SK-N-SH treated with all-trans-retinoic acid at 6 μM for 48 hours (cell line): ENCODE results near the gene RSPRY1.

Experiments
- ATAC-seq: fragments of 200-7000 bp; cut with Tn5 transposase; 3 replicates; pipeline ENCODE4 v1.9.1; 2020; ENCODE audit warnings: mild to moderate bottlenecking, moderate library complexity
- ARNTL ChIP-seq: fragments of 450-650 bp; formaldehyde crosslinking; IDR thresholded peaks from 2 replicates; pipeline ENCODE4 v1.5.0; 2020; ENCODE audit warnings: low read depth, mild to moderate bottlenecking, moderate library complexity, borderline replicate concordance
- BACH2 ChIP-seq: fragments of 250-450 bp; sonication (Bioruptor Pico); IDR thresholded peaks from 2 replicates; pipeline ENCODE4 v1.9.0; 2021; ENCODE audit warnings: mild to moderate bottlenecking, borderline replicate concordance
- CSDC2 ChIP-seq: fragments of 250-450 bp; sonication (Bioruptor Pico); IDR thresholded peaks from 2 replicates; pipeline ENCODE4 v1.5.0; 2020; ENCODE audit warnings: mild to moderate bottlenecking, moderate library complexity
- ESRRG ChIP-seq: fragments of 250-450 bp; sonication (Bioruptor Pico); IDR thresholded peaks from 2 replicates; pipeline ENCODE4 v1.6.1; 2021; ENCODE audit warnings: mild to moderate bottlenecking
- GLIS3 ChIP-seq: fragments of 250-450 bp; sonication (Bioruptor Pico); IDR thresholded peaks from 2 replicates; pipeline ENCODE4 v1.5.0; 2020; ENCODE audit warnings: mild to moderate bottlenecking, moderate library complexity
- ISL1 ChIP-seq: fragments of 250-450 bp; sonication (Bioruptor Pico); IDR thresholded peaks from 2 replicates; pipeline ENCODE4 v2.1.2; 2022; ENCODE audit warnings: mild to moderate bottlenecking, moderate library complexity
- OSR1 ChIP-seq: fragments of 250-450 bp; sonication (Bioruptor Pico); IDR thresholded peaks from 2 replicates; pipeline ENCODE4 v1.8.0; 2022; ENCODE audit warnings: moderate library complexity, mild to moderate bottlenecking, inconsistent platforms
- PATZ1 ChIP-seq: fragments of 250-450 bp; sonication (Bioruptor Pico); IDR thresholded peaks from 2 replicates; pipeline ENCODE4 v1.8.0; 2020; ENCODE audit warnings: mild to moderate bottlenecking, moderate library complexity, borderline replicate concordance
- POU6F1 ChIP-seq: fragments of 250-450 bp; sonication (Bioruptor Pico); IDR thresholded peaks from 2 replicates; pipeline ENCODE4 v1.8.0; 2021; ENCODE audit warnings: low read depth, mild to moderate bottlenecking, moderate library complexity, borderline replicate concordance
- PPARA ChIP-seq: fragments of 250-450 bp; sonication (Bioruptor Pico); IDR thresholded peaks from 2 replicates; pipeline ENCODE4 v1.5.0; 2020; ENCODE audit warnings: mild to moderate bottlenecking, borderline replicate concordance
- RARB ChIP-seq: fragments of 250-450 bp; sonication (Bioruptor Pico); IDR thresholded peaks from 2 replicates; pipeline ENCODE4 v1.8.0; 2021; ENCODE audit warnings: mild to moderate bottlenecking, moderate library complexity
- SNAI2 ChIP-seq: fragments of 250-450 bp; sonication (Bioruptor Pico); IDR thresholded peaks from 2 replicates; pipeline ENCODE4 v1.5.0; 2020; ENCODE audit warnings: mild to moderate bottlenecking, moderate library complexity
- TCF4 ChIP-seq: fragments of 250-450 bp; sonication (Bioruptor Pico); IDR thresholded peaks from 2 replicates; pipeline ENCODE4 v1.8.0; 2021; ENCODE audit warnings: mild to moderate bottlenecking, moderate library complexity, borderline replicate concordance
- TOX ChIP-seq: fragments of 250-450 bp; sonication (Bioruptor Pico); IDR thresholded peaks from 2 replicates; pipeline ENCODE4 v1.8.0; 2021; ENCODE audit warnings: mild to moderate bottlenecking, moderate library complexity, borderline replicate concordance
- ZC3H10 ChIP-seq: fragments of 250-450 bp; sonication (Bioruptor Pico); IDR thresholded peaks from 2 replicates; pipeline ENCODE4 v1.5.1; 2021; ENCODE audit warnings: mild to moderate bottlenecking, moderate library complexity
- ZFP3 ChIP-seq: fragments of 250-450 bp; sonication (Bioruptor Pico); IDR thresholded peaks from 2 replicates; pipeline ENCODE4 v1.5.0; 2020; ENCODE audit warnings: mild to moderate bottlenecking, moderate library complexity
- ZFP30 ChIP-seq: fragments of 450-650 bp; formaldehyde crosslinking; IDR thresholded peaks from 2 replicates; pipeline ENCODE4 v1.5.0; 2022; ENCODE audit warnings: mild to moderate bottlenecking, moderate library complexity
- ZNF565 ChIP-seq: fragments of 450-650 bp; formaldehyde crosslinking; conservative IDR thresholded peaks from 2 replicates; pipeline ENCODE4 v1.5.0; 2020; ENCODE audit warnings: low read depth, mild to moderate bottlenecking, moderate library complexity
- ZNF70 ChIP-seq: fragments of 450-650 bp; formaldehyde crosslinking; IDR thresholded peaks from 2 replicates; pipeline ENCODE4 v1.5.0; 2020; ENCODE audit warnings: mild to moderate bottlenecking, moderate library complexity
- ZNF8 ChIP-seq: fragments of 450-650 bp; formaldehyde crosslinking; IDR thresholded peaks from 2 replicates; pipeline ENCODE4 v1.5.0; 2020; ENCODE audit warnings: mild to moderate bottlenecking, moderate library complexity
- TF ChIP-seq, protein P1 (sequence below): fragments of 250-450 bp; sonication (Bioruptor Pico); IDR thresholded peaks from 2 replicates; pipeline ENCODE4 v1.5.0; 2020; ENCODE audit warnings: mild to moderate bottlenecking, moderate library complexity
- TF ChIP-seq, protein P2 (sequence below): fragments of 250-450 bp; sonication (Bioruptor Pico); IDR thresholded peaks from 2 replicates; pipeline ENCODE4 v1.5.1; 2021; ENCODE audit warnings: mild to moderate bottlenecking, moderate library complexity

RSPRY1 gene

GRCh38 chr16:57224651-57225335 lies 38.7 kb downstream of the RSPRY1 start (continued):
- TF ChIP-seq, protein P1, sequence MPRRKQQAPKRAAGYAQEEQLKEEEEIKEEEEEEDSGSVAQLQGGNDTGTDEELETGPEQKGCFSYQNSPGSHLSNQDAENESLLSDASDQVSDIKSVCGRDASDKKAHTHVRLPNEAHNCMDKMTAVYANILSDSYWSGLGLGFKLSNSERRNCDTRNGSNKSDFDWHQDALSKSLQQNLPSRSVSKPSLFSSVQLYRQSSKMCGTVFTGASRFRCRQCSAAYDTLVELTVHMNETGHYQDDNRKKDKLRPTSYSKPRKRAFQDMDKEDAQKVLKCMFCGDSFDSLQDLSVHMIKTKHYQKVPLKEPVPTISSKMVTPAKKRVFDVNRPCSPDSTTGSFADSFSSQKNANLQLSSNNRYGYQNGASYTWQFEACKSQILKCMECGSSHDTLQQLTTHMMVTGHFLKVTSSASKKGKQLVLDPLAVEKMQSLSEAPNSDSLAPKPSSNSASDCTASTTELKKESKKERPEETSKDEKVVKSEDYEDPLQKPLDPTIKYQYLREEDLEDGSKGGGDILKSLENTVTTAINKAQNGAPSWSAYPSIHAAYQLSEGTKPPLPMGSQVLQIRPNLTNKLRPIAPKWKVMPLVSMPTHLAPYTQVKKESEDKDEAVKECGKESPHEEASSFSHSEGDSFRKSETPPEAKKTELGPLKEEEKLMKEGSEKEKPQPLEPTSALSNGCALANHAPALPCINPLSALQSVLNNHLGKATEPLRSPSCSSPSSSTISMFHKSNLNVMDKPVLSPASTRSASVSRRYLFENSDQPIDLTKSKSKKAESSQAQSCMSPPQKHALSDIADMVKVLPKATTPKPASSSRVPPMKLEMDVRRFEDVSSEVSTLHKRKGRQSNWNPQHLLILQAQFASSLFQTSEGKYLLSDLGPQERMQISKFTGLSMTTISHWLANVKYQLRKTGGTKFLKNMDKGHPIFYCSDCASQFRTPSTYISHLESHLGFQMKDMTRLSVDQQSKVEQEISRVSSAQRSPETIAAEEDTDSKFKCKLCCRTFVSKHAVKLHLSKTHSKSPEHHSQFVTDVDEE (CRISPR knock-in tag), result no peak
- no peak for TF ChIP-seq OSR1 (CRISPR knock-in tag)

- ATAC-seq, result no peak
- TF ChIP-seq PATZ1 (CRISPR knock-in tag), result no peak
- TF ChIP-seq ARNTL, result no peak
- no peak for TF ChIP-seq BACH2 (CRISPR knock-in tag)
- TF ChIP-seq SNAI2 (CRISPR knock-in tag), result no peak
- TF ChIP-seq TOX (CRISPR knock-in tag), result no peak
- TF ChIP-seq, protein P1 (CRISPR knock-in tag), result no peak
- TF ChIP-seq ZC3H10 (CRISPR knock-in tag), result no peak
- no peak for TF ChIP-seq RARB
- TF ChIP-seq ZNF8 (CRISPR knock-in tag), result no peak
- no peak for TF ChIP-seq ZNF565 (CRISPR knock-in tag)
- TF ChIP-seq ZFP30, result no peak
- no peak for TF ChIP-seq TCF4 (CRISPR knock-in tag)
- no peak for TF ChIP-seq GLIS3 (CRISPR knock-in tag)
- TF ChIP-seq ZNF70 (CRISPR knock-in tag), result no peak
- no peak for TF ChIP-seq PPARA (CRISPR knock-in tag)
- TF ChIP-seq ESRRG (CRISPR knock-in tag), result no peak
These were observed 39.8 kb downstream of the RSPRY1 start for GRCh38 chr16:57225978-57226377.

DNA sequence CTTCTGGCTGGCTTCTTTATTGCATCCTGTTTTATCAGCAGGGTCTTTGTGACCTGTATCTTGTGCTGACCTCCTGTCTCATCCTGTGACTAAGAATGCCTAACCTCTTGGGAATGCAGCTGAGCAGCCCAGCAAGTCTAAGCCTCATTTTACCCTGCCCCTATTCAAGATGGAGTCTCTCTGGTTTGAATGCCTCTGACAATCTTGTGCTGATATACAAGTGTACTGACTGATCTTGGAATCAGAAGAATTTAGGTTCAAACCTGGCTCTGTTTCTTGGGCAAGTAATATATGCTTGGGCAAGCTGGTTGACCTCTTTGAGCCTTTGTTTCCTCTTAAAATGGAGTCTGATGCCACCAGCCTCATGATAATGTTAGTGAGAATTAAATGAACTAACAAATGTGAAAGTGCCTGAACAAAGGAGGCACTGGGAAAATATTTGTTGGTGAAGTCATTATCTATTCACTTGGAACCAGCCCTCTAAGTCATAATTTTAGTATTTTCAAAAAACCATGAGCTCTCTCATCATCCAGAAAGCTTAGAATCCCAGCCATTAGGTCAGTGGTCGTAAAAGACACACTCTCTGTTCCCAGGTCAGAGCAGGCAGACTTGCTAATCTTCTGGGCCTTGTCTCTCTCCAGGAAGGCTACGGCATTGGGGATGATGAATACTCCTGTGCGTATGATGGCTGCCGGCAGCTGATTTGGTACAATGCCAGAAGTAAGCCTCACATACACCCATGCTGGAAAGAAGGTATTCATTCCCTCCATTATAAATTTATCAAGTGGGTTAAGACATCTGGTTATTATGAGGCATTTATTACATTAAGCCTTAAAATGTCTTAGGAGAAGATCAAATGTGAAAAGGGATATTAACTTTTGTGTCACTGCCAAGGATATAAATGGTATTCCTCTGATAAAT lies 40.8 kb downstream of the RSPRY1 start:
- peak; percentile 93 for ATAC-seq
- 0 out of 2 replicates have a peak, but pooled peaks have one; percentile 40 for TF ChIP-seq ZC3H10 (CRISPR knock-in tag)
- TF ChIP-seq, protein P1 (CRISPR knock-in tag), result peak; percentile 47
- peak; percentile 63 for TF ChIP-seq ISL1 (CRISPR knock-in tag)
- peak; percentile 67 for TF ChIP-seq ZFP3 (CRISPR knock-in tag)
- TF ChIP-seq CSDC2 (CRISPR knock-in tag), result peak; percentile 86; the same call in 1 of the 2 replicates
- no peak for TF ChIP-seq ZNF565 (CRISPR knock-in tag)
- TF ChIP-seq, protein P2, sequence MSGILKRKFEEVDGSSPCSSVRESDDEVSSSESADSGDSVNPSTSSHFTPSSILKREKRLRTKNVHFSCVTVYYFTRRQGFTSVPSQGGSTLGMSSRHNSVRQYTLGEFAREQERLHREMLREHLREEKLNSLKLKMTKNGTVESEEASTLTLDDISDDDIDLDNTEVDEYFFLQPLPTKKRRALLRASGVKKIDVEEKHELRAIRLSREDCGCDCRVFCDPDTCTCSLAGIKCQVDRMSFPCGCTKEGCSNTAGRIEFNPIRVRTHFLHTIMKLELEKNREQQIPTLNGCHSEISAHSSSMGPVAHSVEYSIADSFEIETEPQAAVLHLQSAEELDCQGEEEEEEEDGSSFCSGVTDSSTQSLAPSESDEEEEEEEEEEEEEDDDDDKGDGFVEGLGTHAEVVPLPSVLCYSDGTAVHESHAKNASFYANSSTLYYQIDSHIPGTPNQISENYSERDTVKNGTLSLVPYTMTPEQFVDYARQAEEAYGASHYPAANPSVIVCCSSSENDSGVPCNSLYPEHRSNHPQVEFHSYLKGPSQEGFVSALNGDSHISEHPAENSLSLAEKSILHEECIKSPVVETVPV (CRISPR knock-in tag), result no peak
- no peak for TF ChIP-seq ESRRG (CRISPR knock-in tag)
- TF ChIP-seq POU6F1 (CRISPR knock-in tag), result no peak
- no peak for TF ChIP-seq TOX (CRISPR knock-in tag)
- no peak for TF ChIP-seq ZNF8 (CRISPR knock-in tag)
